GM19468 (cell line): ENCODE measurements around the gene RUNX2.
"Not testable (repeated sequence)": the region's sequence is repeated elsewhere in the genome, so short reads cannot be mapped to it uniquely, and the experiment has no call there.

Experiments
- ATAC-seq: cut with Tn5 transposase; IDR thresholded peaks from one replicate; pipeline ENCODE4 v1.9.1; 2021; ENCODE audit warnings: mild to moderate bottlenecking, moderate library complexity, moderate number of reproducible peaks; ENCODE audit not compliant: unreplicated experiment; ENCODE audit errors: extremely low read depth

The RUNX2 gene

GRCh38 chr6:45653117-45653883 lies 325.2 kb downstream of the RUNX2 start:
- no peak for ATAC-seq

GRCh38 chr6:45654673-45655072 lies 326.5 kb downstream of the RUNX2 start:
- ATAC-seq, result no peak

GRCh38 chr6:45655745-45656476 lies 327.8 kb downstream of the RUNX2 start:
- ATAC-seq, result no peak

- ATAC-seq, result no peak
Measured at GRCh38 chr6:45657226-45657625, 329.1 kb downstream of the RUNX2 start.

GRCh38 chr6:45658400-45658799 lies 330.3 kb downstream of the RUNX2 start:
- no peak for ATAC-seq

- no peak for ATAC-seq
Measured at GRCh38 chr6:45658958-45659357, 330.8 kb downstream of the RUNX2 start.

GRCh38 chr6:45661661-45662060 lies 333.5 kb downstream of the RUNX2 start:
- ATAC-seq, result no peak

- ATAC-seq, result no peak
Measured at GRCh38 chr6:45663251-45664221, 335.4 kb downstream of the RUNX2 start.

- no peak for ATAC-seq
Measured at GRCh38 chr6:45664707-45665106, 336.6 kb downstream of the RUNX2 start.

- ATAC-seq, result no peak
Measured at GRCh38 chr6:45665859-45666258, 337.7 kb downstream of the RUNX2 start.

- ATAC-seq, result no peak
Measured at GRCh38 chr6:45666846-45667245, 338.7 kb downstream of the RUNX2 start.

- ATAC-seq, result no peak
Measured at GRCh38 chr6:45667300-45667699, 339.2 kb downstream of the RUNX2 start.

GRCh38 chr6:45667766-45668165 lies 339.6 kb downstream of the RUNX2 start:
- ATAC-seq, result no peak

- ATAC-seq, result no peak
Measured at GRCh38 chr6:45668705-45669104, 340.6 kb downstream of the RUNX2 start.

- not testable (repeated sequence) for ATAC-seq
Measured at GRCh38 chr6:45673167-45673566, 345.0 kb downstream of the RUNX2 start.

GRCh38 chr6:45675166-45675565 lies 347.0 kb downstream of the RUNX2 start:
- ATAC-seq, result not testable (repeated sequence)

- no peak for ATAC-seq
Measured at GRCh38 chr6:45675634-45676033, 347.5 kb downstream of the RUNX2 start.

GRCh38 chr6:45676380-45676779 lies 348.2 kb downstream of the RUNX2 start:
- ATAC-seq, result no peak

- peak; percentile 45 for ATAC-seq
Measured at GRCh38 chr6:45677381-45678284, 349.5 kb downstream of the RUNX2 start.

- ATAC-seq, result no peak
Measured at GRCh38 chr6:45678285-45678607, 350.1 kb downstream of the RUNX2 start.
